ENCODE results near the gene MKS1. TPM values are rescaled to one million over a fixed set of nuclear protein-coding genes. Genes with fewer than 3 reads are reported as not detected.

MKS1 gene
- total and polyA plus RNA-seq, 2 of the 8 experiments (the other 6 are each of a cell fraction or from before 2014, with no cell fraction given), result 12.0 to 21.7 TPM

GRCh38 chr17:58183514-58183913, 35.5 kb downstream of the MKS1 start:
- Histone ChIP-seq H2BK15ac (ENCODE audit: low read length) (no peak overlapping the region), H4K20me1 (replicated peaks in 1 of 2; ENCODE audit: control insufficient read depth in 1 of 2, insufficient read depth in 2 of 2, low read length in 2 of 2) (no peaks in the 10 kb centered on the region), H3K14ac (ENCODE audit: insufficient read length) (no peak overlapping the region), H2AK5ac (ENCODE audit: low read depth, low read length) (no peak overlapping the region), H2BK12ac (ENCODE audit: low read depth, low read length) (no peak overlapping the region), H3K4me1 (replicated peaks in 1 of 4; ENCODE audit: control insufficient read depth in 3 of 4, insufficient read depth in 4 of 4, low read length in 3 of 4) (peaks cover 0 to 5% (median 0%) of the 10 kb centered on the region in 4 experiments; a peak in 1 of 7 replicates), H3K18ac (ENCODE audit: extremely low read depth, low read length) (no peak overlapping the region), H2BK5ac (ENCODE audit: low read depth, low read length) (no peak overlapping the region), H3K4me3 (ENCODE audit: extremely low read depth in 1 of 4, insufficient read depth in 2 of 4, low read depth in 3 of 4, low read length in 4 of 4) (no peak overlapping the region), H3K23ac (ENCODE audit: insufficient read length) (no peak overlapping the region), H3K23me2 (ENCODE audit: low read depth, low read length) (no peaks in the 10 kb centered on the region), H4K91ac (replicated peaks; ENCODE audit: insufficient read length, low read length) (no peak overlapping the region), H3K56ac (replicated peaks; ENCODE audit: insufficient read length, low read depth, low read length) (no peak overlapping the region), H3K79me2 (ENCODE audit: control insufficient read depth in 1 of 2, insufficient read depth in 2 of 2, low read length in 2 of 2) (no peaks in the 10 kb centered on the region), H3K9me3 (ENCODE audit: insufficient read depth in 2 of 2, low read depth in 1 of 2, low read length in 1 of 2) (no peaks in the 10 kb centered on the region), H3K4ac (replicated peaks; ENCODE audit: insufficient read length, low read depth, low read length) (no peak overlapping the region), H3K27ac (ENCODE audit: low read depth, low read length) (no peak overlapping the region), H4K5ac (ENCODE audit: insufficient read length, low read depth, low read length) (no peak overlapping the region), H3K27me3 (replicated peaks in 1 of 4; ENCODE audit: control insufficient read depth in 3 of 4, extremely low read depth in 1 of 4, insufficient read depth in 3 of 4, low read length in 3 of 4) (peaks cover 0 to 5% (median 0%) of the 10 kb centered on the region in 4 experiments; a peak in 1 of 7 replicates), H3K79me1 (ENCODE audit: low read depth, low read length) (no peaks in the 10 kb centered on the region), H3K36me3 (ENCODE audit: control insufficient read depth in 2 of 4, insufficient read depth in 4 of 4, low read length in 3 of 4) (no peaks in the 10 kb centered on the region), H3K9ac (replicated peaks in 1 of 4; ENCODE audit: extremely low read depth in 1 of 4, low read depth in 3 of 4, low read length in 3 of 4) (no peak overlapping the region), H2BK20ac (ENCODE audit: low read length) (no peak overlapping the region), H2AFZ (ENCODE audit: low read length) (no peak overlapping the region), H4K8ac (ENCODE audit: extremely low read depth, insufficient read depth, low read length) (no peak overlapping the region), H2BK120ac (replicated peaks; ENCODE audit: low read depth, low read length) (no peak overlapping the region), H3K4me2 (ENCODE audit: insufficient read depth in 1 of 2, low read depth in 2 of 2, low read length in 2 of 2) (no peak overlapping the region)
- FAIRE-seq (no peak), DNase-seq (ENCODE audit: low read depth in 1 of 2, low spot score in 2 of 2) (no peak)
- TF ChIP-seq FOSL1 (IDR thresholded peaks at IDR 0.05; ENCODE audit: insufficient read depth, low read depth, low read length), result no peak
- no peak for TF ChIP-seq SP2 (IDR thresholded peaks at IDR 0.05; ENCODE audit: low read length)
- no peak for TF ChIP-seq RAD21 (IDR thresholded peaks at IDR 0.05 in 1 of 2, conservative IDR thresholded peaks at IDR 0.05 in 1 of 2; ENCODE audit: low read depth in 2 of 2, low read length in 2 of 2)
- TF ChIP-seq CEBPB (IDR thresholded peaks at IDR 0.05; ENCODE audit: low read depth, low read length), result no peak
- TF ChIP-seq EGR1 (IDR thresholded peaks at IDR 0.05; ENCODE audit: borderline replicate concordance, low read depth, low read length), result no peak
- no peak for TF ChIP-seq MAFK (IDR thresholded peaks at IDR 0.05; ENCODE audit: low read depth, low read length)
- CTCF ChIA-PET (ENCODE audit: partially characterized antibody), result interaction anchor here (2.6 kb wide), 1 partner anchor 11 kb away, joined by 10 read pairs; no protein-coding TSS in a partner anchor
- POLR2A ChIA-PET (ENCODE audit: partially characterized antibody), result interaction anchor here (1.2 kb wide), 1 partner anchor 334 kb away, joined by 3 read pairs; the partner anchor contains the start of gene MRPS23
- WGBS, 2 experiments (ENCODE audit: extremely low coverage in 1 of 2, insufficient coverage in 1 of 2, insufficient read length in 1 of 2, insufficient replicate concordance in 2 of 2, low coverage in 1 of 2, low lambda C conversion rate in 2 of 2, missing lambda C conversion rate in 1 of 2), result 89% methylated on average over 4 of the region's 4 CpGs; no CpG with 5 or more reads in 1 of the 2 experiments

Measured in H1 (cell line).